Measurements from ENCODE around the gene TEKT4.
"Not testable (repeated sequence)": the region's sequence is repeated elsewhere in the genome, so short reads cannot be mapped to it uniquely, and the experiment has no call there.

The TEKT4 gene, protein sequence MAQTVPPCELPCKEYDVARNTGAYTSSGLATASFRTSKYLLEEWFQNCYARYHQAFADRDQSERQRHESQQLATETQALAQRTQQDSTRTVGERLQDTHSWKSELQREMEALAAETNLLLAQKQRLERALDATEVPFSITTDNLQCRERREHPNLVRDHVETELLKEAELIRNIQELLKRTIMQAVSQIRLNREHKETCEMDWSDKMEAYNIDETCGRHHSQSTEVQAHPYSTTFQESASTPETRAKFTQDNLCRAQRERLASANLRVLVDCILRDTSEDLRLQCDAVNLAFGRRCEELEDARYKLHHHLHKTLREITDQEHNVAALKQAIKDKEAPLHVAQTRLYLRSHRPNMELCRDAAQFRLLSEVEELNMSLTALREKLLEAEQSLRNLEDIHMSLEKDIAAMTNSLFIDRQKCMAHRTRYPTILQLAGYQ

DNA sequence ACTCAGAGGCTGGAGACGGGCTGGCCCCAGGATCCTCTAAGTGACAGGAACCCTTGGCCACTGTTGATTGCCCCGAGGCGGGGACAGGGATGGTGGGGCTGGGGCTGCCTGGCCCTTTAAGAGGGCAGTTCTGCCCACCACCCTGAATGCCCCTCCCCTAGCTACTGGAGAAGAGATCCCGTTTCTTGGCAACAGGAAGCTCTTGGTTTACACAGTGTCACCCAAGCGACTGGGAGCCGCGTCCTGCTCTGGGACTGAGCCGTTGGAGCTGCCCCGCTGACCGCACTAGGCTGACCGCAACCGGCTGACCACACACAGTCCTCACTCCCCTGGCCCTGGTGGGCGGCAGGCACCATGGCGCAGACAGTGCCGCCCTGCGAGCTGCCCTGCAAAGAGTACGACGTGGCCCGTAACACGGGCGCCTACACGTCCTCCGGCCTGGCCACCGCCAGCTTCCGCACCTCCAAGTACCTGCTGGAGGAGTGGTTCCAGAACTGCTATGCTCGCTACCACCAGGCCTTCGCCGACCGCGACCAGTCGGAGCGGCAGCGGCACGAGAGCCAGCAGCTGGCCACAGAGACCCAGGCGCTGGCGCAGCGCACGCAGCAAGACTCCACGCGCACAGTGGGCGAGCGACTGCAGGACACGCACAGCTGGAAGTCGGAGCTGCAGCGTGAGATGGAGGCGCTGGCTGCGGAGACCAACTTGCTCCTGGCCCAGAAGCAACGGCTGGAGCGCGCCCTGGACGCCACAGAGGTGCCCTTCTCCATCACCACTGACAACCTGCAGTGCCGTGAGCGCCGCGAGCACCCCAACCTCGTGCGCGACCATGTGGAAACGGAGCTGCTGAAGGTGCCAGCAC is at the start of gene TEKT4:
TSS of gene TEKT4 (plus strand) at position 205 of the 862 bp plus-strand sequence. CDS start at position 355, 150 bp downstream.
- DNase-seq, result peak; percentile 57

DNA sequence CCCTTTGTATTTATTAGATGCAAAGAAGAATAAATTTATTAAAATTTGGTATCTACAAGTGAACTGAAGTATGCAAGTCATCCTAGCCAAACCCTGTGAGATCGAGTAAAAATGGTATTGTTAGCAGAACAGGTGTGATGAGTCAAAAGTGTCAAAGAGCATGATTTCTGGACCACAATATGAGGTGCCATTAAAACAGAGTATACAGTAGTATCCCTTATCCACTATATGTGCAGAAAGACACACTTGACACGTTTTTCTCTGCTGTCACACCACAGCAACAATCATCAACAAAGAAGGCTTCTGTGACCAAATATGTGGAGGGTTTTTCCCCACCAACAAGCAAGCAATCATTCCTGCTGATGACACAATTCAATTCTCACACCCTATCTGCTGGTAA is 32.0 kb upstream of the TEKT4 start:
- DNase-seq, result not testable (repeated sequence)

DNA sequence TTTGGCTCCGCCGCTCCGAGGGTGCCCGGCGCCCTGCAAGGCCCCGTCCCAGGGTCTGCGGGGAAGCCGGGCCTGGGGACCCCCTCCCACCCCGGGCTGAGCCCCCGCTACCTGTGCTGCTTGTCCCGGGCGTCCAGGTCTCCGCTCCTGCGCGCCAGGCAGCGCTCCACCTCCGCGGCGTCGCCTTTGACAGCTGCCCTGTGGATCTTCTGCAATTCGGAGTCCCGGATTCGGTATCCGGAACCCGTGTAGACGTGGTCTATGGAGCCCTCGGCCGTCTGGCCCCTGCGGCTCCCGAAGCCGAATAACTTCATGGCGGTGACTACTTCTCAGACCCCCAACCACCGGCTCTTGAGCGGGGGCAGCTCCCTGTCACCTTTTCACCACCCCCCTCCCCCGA is 14.4 kb upstream of the TEKT4 start:
- not testable (repeated sequence) for DNase-seq

DNA sequence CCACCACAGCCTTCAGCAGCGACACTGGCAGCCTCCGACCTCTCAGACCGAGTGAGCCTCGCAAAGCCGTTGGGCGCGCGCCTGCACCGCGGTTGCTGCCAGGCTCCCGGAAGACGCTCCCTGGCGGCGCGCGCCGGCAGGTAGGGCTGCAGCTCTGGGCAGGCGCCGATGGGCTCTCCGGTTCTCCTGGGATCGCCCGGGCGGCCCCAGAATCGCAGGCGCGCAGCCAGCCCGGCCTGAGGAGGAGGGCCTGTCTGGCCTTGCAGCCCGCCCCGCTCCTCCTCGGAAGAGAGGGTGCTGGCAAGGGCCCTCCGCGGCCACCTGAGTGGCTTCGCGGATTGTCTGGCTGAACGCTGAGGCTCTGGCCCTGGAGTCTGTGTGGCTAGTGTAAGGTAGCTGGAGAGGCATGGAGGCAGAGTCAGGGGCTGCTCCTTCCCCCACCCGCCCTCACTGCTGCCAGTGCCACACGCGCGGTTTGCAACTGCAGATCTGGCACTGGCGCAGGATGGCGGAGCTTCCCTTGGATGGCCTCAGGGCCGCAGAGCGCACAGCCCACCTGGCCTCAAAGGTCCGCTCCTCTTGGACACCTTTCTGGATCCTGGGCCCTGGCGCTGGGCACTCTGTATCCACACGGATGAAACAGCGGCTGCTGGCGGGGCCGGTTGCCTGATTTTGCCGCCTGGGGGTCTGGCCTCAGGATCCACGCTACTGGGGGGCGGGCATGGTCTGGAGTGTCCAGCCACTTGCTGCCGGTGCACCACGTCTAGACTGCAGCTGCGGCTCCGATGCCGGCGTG is 13.7 kb upstream of the TEKT4 start:
- not testable (repeated sequence) for DNase-seq

DNA sequence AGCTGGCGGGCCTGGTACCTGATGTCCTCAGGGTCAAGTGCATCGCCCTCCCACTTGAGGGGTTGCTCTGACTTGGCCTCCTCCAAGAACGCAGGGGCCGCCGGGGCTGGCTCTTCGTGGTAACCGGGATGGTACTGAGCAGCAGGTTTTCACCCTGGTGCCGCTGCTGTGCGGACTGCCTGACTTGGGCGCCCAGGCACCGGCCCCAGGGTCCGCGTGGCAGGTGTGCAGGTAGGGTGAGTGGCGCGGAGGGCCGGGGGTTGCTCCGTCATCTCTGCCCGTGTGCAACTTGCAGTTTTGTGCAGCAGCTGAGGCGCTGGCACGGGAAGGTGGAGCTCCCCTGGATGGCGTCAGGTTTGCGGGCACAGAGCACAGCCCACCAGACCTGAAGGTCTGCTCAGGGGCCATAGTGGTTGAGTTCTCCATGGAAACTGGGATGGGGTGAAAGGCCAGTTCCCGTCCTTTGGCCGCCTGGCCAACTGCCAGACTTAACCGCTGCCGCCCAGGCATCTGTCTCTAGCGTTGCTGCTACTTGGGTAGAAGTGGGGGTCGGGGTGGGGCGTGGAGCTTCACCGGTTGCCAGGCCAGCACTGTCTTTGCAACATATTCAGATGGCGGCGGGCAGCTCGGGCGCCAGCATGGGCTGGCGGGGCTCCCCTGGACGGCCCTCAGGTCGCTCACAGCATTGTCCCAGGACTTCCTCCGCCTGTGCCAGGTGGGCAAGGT is 12.9 kb upstream of the TEKT4 start:
- not testable (repeated sequence) for DNase-seq

DNA sequence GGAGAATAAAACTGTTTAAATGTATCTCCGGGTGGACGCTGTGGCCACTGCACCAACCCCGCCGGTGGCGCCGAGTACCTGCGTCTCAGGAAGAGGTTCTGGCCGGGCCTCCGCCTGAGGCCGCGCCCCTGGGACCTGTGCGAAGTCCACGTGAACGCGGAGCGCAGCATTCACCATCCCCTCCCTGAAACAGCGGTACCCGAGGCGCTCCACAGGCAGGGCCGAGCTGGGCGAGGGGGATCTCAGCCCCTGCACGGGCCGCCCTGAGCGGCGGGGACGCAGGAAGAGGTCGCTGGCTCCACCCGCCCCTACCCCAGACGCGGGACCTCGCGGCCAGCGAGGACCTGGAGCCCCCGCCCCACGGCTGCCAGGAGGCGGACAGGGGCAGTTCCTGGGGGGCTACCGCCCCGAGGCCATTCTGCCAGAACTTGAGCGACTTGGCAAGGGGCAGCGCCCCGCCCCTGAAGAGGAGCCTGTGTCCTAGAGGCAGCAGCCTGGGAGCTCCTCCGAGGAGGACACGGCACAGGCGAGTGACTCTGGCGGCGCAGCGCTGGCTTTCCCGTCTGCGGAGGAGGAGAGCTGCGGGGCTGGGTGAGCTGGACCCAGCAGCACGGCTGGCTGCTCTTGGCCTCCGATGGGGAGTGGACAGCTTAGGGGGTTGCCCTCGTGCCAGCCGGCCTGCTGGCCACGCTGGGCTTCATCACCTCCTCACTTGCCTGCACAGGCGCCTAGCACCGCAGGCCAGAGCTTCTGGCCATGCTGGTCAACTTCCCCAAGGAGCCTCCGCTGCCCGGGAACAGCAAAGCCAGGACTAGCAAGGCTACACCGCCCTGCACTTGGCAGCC is 9.7 kb upstream of the TEKT4 start:
- peak; percentile 50 for DNase-seq

DNA sequence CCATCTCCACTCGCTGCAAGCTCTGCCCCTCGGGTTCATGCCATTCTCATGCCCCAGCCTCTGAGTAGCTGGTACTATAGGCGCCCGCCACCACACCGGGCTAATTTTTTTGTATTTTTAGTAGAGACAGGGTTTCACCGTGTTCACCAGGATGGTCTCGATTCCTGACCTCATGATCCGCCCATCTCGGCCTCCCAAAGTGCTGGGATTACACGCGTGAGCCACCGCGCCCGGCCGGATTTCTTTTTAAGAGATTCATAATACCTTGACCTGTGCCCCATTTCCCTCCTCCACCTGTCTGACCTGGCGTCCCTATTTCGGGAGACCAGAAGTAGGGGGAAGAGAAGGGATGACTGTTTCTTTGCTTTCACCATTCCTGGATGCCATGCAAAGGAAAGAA is 8.3 kb upstream of the TEKT4 start:
- not testable (repeated sequence) for DNase-seq

DNA sequence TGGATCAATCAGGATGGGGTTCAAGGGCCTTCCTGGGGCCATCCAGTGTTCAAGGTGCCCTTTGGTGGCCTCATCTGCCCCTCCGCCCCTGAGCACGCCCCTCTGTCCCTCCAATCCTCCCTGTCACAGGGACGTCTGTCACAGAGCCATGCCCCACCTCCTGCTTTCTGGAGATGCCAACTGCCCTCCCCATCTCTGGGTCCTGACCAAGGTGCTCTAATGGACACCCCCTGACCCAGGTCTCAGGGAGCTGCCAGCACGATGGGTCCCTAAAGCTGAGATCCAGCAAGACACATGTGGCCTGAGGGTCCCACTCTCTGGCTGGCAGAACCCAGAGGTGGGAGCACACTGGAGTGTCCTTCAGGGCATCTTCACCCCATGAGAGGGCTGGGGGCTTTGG is 2.1 kb upstream of the TEKT4 start:
- no peak for DNase-seq

DNA sequence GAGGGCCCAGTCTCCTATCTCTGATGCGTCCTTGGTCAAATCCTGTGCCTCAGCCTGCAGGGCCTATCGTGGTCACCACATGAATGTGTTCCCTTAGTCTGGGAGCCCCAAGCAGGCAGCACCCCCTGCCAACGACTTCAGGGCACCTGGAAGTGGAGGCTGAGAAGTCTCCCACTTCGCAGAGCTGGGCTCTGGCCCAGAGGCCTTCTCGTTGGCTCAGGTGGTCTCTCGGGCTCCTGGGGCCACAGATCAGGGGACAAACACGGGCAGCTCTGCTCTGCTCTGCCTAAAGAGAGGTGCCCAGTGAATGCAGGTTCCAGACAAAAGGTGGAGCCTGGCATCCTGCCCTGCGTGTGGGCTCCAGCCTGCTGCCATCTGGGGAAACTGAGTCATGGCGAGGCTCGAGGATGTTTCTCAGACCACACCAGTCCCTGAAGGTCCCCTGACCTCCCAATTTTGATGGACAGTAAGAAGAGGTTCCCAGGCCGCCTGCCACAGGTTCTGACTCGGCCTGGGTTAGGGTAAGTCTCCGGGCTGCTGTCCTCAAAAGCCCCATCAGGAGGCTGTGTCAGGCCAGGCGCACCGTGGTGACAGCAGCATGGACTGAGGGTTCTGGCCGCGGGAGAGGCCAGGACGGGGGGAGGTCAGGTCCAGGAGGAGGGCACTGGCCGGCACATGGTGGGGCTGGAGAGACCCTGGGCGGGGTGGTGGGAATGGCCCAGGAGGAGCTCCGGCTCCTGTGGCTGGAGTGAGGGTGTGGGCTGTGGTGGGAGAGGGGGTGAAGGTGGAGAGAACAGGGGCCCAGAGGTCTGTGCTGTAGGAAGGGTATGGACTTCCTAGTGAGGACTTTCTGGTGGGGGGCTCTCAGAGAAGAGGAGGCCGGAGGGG is 1.4 kb upstream of the TEKT4 start:
- DNase-seq, result no peak

DNA sequence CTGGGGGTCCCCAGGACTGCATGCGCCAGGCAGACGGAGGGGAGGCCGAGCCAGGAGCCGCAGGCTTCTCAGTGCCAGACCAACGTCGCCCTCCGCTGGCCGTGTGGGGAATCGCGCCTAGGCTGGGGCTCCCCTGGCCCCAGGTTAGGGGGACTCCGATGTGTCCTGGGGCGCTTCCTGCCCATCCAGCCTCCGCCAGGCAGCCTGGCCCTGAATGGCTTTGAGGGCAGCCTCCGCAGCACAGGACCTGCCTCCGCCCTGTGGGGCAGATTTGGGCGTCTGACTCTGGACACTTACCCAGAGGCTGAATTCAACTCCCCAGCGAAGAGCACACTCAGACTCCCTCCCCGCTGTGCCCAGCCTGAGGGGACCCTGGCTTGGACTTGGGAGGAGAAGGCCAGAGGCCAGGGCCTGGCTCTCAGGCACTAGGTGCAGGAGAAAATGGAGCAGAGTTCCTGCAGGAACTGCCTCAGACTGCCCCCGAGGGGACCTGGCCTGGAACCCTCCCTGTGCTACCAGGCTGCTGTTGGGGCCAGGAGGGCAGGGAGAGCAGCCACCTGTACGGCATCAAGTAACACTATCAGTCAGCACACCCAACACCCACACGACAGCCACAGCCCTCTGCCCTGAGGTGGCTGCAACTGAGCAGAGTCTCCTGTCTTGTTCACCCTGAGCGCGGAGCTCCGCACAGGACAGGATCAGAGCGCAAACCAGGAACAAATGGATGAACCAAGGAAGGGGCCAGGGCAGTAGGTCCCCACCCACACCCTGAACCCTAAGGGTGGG is 597 bp upstream of the TEKT4 start:
- DNase-seq, result peak; percentile 65

DNA sequence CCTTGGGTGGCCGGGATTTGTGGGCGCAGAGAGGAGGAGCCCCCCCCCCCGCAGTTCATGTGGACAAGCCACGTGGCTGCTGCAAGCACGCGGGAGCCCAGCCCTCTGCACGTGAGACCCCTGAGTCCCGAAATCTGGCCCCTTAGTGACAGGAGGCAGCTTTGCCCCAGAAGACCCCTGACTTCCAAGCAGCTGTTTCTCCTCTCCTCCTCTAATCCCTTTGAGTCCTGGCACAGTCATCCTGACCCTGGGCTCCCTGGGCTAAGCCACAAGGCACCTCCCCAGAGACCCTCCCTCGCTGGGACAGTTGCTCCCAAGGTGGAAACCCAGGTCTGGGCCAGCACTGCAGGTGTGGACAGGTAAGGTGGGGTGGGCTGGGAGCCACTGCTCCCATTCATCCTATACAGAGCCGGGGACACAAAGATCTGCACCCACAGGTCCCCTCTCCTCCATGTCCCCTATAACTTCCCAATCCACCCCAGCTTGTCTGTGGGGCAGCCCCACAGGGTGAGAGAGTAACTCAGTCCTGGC is 923 bp downstream of the TEKT4 start:
- no peak for DNase-seq

DNA sequence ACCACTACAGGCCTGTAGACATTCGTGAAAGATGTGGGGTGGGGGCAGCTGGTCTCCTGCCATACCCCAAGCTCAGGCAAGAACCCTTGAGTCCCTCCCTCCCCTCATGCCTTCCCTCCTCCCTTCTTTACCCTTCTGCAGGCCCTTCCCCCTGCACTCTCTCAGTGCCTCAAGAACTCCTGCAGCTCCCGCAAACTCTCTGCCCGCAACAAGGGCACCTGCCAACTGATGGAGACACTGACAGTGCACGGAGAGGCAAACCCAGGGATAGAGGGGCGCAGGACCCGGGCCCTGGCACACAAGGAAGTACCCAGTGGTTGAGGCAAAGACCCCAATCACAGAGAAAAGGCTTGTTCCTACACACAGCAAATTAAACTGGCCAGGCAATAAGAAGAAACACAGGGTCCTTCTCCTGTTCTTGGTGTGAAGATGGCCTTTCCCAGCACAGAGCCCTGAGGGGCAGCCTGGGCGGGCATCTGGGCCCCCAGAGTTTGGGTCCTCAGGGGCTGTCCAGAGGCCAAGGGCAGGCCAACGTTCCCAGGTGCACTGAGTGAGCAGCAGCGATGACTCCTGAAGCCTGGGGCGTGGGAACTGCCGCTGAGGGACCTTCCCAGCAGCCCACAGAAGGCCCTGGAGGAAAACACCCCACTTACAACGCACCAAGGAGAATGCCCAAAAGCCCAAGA is 1.6 kb downstream of the TEKT4 start:
- DNase-seq, result no peak

DNA sequence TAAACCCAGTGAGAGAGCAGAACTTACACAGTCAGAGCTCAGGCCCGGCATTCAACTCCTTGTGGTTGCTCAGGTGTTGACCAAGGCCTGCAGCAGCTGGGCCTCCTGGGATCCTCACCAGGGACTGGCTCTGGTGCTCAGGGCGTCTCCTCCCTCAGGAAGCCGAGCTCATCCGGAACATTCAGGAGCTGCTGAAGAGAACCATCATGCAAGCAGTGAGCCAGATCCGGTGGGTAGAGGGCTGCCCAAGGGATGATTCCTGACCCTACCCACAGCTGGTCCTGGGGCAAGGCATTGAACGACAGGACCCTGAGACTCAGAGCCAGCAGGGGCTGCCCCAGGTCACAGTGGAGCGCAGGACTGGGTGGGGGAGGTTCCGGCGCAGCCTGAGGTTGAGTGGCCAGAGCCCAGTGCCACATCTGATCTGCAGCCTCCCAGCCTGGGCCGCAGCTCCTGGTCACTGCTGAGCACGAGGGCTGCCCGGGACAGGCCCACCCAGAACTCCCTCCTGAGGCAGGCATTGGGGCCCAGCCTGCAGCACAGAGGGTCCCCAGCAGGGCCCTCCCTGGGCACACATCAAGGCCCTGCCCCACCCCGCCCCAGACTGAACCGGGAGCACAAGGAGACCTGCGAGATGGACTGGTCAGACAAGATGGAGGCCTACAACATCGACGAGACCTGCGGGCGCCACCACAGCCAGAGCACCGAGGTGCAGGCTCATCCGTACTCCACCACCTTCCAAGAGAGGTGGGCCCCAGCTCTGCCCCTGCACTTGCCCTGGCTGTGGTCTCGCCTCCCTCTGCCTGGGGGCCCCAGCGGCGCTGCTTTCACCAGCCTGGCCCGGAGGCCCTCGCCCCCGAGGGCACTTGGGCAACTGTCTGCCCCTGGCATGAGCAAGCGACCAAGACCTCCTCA is 2.4 kb downstream of the TEKT4 start:
- DNase-seq, result no peak

DNA sequence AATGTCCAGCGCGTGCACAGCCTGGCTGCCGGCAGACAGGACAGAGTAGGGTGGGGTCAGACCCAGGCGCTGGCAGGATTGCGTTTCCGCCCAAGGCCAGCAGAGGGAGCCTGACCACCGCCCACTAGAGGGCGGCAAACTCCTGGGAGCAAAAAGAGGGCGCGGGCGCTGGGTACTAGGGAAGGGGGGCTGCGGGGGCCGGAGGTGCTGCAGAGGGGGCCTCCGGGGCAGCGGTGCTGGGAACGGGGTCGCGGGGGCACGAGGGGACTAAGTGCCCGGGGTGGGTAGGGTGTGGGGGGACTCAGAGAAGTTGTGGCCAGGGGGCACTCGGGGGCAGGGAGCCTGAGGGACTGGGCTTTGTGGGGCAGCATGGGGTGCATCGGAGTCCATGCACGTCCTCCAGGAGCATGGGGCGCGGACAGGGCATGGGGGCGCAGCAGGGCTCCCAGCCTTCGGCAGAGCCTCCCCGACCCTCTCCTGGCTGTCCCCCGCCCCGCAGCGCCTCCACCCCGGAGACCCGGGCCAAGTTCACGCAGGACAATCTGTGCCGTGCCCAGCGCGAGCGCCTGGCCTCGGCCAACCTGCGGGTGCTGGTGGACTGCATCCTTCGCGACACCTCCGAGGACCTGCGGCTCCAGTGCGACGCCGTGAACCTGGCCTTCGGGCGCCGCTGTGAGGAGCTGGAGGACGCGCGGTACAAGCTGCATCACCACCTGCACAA is 3.2 kb downstream of the TEKT4 start:
- peak; percentile 87 for DNase-seq

DNA sequence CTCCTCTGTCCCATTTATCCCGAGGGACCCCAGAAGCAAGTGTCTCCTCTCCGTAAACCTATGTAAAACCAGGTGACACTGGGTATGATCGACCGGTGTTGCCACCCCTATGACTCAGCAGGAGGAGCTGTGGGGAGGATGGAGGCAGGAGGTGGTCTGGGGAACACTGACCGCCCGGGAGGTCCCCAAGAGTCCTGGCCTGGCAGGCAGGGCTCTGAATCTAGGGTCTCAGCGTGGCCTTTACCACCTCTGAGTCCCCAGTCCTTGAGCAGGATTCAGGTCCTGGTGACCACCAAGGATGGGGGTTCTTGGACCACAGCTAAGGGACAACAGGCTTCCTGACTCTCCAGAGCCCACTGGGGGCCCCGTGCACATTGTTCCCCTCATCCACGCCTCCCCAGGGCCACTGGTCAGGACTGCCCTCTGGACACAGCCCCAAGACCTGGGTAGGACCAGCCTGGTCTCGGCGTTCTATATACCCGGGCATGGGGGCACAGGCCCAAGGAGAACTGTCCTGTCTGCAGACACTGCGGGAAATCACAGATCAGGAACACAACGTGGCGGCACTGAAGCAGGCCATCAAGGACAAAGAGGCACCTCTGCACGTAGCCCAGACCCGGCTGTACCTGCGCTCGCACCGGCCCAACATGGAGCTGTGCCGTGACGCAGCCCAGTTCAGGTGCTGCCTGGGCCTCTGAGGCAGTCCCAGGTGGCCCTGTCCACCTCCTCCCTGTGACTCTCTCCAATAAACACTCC is 4.0 kb downstream of the TEKT4 start:
- no peak for DNase-seq
